ENCODE data around the gene POTEE. TPM values are rescaled to one million over a fixed set of nuclear protein-coding genes. Genes with fewer than 3 reads are reported as not detected.
"Not testable (repeated sequence)": the region's sequence is repeated elsewhere in the genome, so short reads cannot be mapped to it uniquely, and the experiment has no call there.

POTEE gene
- total and polyA plus RNA-seq, 11 donors: 0.29 TPM; not detected in 10

DNA sequence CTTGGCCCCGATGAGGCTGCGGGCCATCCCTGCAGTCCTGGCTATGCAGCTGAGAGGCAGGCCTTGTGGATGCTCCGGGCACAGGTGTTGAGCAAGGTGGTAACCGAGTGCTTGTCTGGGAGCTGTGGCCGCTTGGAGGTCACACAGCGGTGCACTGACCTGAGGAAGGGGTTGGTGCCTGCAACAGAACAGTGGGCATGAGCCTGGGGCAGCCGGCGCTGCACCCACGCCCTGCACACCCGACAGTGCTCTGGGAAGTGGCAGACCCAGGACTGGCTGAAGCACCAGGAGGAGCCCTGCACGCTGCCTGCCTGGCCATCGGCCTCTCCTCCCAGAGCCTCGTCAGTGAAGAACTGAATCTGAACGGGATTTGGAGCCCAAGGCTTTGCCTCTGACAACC is 8.2 kb upstream of the POTEE start:
- no peaks in the 10 kb centered on the region for H3K4me1 ChIP-seq
- H3K27ac ChIP-seq: no peak overlapping the region
- no peak overlapping the region for H3K4me3 ChIP-seq
- no peaks in the 10 kb centered on the region for H3K36me3 ChIP-seq
- TF ChIP-seq POLR2A (IDR thresholded peaks at IDR 0.05): no peak
- TF ChIP-seq, protein P1, sequence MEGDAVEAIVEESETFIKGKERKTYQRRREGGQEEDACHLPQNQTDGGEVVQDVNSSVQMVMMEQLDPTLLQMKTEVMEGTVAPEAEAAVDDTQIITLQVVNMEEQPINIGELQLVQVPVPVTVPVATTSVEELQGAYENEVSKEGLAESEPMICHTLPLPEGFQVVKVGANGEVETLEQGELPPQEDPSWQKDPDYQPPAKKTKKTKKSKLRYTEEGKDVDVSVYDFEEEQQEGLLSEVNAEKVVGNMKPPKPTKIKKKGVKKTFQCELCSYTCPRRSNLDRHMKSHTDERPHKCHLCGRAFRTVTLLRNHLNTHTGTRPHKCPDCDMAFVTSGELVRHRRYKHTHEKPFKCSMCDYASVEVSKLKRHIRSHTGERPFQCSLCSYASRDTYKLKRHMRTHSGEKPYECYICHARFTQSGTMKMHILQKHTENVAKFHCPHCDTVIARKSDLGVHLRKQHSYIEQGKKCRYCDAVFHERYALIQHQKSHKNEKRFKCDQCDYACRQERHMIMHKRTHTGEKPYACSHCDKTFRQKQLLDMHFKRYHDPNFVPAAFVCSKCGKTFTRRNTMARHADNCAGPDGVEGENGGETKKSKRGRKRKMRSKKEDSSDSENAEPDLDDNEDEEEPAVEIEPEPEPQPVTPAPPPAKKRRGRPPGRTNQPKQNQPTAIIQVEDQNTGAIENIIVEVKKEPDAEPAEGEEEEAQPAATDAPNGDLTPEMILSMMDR (IDR thresholded peaks at IDR 0.05): no peak
- intact Hi-C loops (cut with DNase I): no loop called here
- H3K9me3 ChIP-seq: no peaks in the 10 kb centered on the region
- 85% methylated on average over 14 of the region's 14 CpGs; no CpG with 5 or more reads in 2 of the 4 donors for WGBS, 4 donors
- ATAC-seq (no peak), DNase-seq (no peak)
- H3K27me3 ChIP-seq: peaks cover 0 to 5% (median 0%) of the 10 kb centered on the region in 9 donors

DNA sequence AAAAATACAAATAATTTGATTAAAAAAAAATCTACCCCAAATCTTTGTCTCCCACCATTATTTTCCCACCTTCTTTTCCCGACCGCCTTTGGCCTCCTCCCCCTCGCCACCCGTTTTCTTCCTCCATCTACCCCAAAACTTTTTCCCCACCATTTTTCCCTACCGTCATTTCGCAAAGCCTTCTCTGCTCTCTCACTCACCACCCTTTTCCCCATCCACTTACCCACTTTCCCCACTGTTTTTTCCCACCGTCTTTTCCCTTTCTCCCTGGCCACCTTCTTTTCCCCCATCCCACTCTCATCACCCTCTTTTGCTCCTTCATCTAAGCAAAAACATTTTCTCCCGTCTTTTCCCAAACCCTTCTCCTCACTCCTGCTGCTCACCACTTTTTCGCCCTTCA is 1.5 kb upstream of the POTEE start:
- intact Hi-C loops (cut with DNase I); H3K4me3 ChIP-seq; H3K4me1 ChIP-seq; H3K36me3 ChIP-seq; H3K27me3 ChIP-seq; ATAC-seq; H3K27ac ChIP-seq; H3K9me3 ChIP-seq; DNase-seq: not testable (repeated sequence)
- WGBS, 4 donors: 78 to 88% (median 84%) methylated on average over 6 to 9 of the region's 9 CpGs

DNA sequence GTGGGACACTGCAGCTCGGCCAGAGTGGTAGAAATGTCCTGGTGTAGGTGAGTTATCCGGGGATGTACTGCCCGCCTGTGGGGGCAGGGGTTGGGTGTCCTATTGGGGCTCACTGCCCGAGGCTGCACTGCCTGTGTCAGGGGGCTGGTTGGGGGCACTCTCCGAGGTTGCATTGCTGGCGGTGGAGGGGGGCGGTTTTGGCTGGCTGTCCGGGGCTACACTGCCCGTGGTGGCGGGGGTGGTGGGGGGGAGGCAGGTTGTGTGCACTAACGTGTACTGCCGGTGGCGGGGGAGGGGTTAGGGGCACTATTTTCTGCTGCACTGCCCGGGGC is 403 bp downstream of the POTEE start:
- H3K27me3 ChIP-seq; H3K27ac ChIP-seq; H3K36me3 ChIP-seq; H3K4me3 ChIP-seq; H3K9me3 ChIP-seq; H3K4me1 ChIP-seq; DNase-seq; intact Hi-C loops (cut with DNase I); ATAC-seq: not testable (repeated sequence)
- 76 to 88% (median 86%) methylated on average over 5 to 13 of the region's 14 CpGs for WGBS, 4 donors

DNA sequence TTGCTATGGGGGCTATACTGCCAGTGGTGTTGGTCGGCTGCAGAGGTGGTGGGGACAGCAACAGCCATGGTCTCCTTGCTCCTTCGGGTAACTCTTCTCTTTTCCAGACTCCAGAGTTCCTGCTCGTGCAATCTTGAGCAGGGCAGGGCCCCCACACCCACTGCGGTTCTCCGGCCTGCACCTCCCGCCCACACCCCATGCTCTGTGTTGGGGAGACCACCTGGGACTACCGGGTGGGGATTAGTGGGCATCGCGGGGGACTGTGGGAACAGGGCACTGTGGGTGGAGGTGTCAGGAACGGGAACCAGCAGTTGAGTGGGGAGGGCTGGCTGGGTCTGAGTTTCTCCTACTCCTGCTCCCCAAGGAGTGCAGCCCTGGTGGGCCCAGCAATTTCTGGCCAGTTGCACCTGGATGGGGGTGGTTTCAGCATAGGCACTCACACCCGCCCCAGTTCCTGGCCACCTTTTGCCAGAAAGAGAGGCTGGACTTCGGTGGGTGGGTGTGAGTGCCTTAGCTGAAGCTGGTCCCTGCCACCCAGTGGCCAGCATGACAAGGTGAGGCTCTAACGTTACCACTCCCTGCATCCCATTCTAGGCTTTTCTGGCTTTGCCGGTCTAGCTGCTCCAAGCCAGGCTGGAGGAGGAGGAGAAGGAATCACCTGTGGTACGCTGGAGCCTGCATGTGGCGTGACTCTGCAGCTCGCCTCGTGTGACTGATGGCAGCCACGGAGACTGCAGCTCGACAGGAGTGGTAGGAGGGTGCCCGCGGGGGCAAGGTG is 1.3 kb downstream of the POTEE start:
- H3K9me3 ChIP-seq; H3K4me1 ChIP-seq; H3K27me3 ChIP-seq; H3K27ac ChIP-seq; DNase-seq; H3K36me3 ChIP-seq; H3K4me3 ChIP-seq; intact Hi-C loops (cut with DNase I): not testable (repeated sequence)
- ATAC-seq: peak in 1 of 4 donors; percentile 15
- 83 to 100% (median 94%) methylated on average over 1 to 15 of the region's 22 CpGs; no CpG with 5 or more reads in 1 of the 4 donors for WGBS, 4 donors

DNA sequence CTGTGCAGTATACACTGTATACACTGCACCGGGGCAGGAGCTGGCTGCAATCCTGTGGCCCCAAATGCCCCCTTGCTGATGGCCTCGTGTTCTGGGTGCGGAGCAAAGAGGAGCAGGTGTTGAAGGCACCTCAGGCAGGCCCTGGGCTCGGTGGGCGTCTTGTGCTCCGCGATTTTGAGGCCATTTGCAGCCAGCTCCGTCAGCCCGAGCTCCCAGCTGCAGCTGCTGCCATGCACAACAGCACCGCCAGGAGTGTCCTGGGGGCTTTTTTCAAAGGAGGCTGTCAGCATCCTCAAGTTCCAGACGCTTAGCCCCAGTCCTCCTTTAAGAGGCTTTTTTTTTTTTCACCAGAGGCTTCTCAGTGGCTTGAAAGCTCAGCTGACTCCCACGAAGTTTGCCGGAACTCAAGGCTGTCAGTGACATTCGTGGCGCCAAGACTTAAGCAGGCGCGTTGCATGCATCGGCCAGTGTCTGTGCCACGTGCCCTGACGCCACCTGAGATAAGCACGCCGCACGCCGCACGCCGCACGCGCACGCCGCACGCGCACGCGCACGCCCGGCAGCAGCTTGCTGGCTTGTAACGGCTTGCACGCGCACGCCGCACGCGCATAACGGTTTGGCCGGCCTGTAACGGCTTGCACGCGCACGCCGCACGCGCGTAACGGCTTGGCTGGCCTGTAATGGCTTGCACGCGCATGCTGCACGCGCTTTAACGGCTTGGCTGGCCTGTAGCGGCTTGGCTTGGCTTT is 8.1 kb downstream of the POTEE start:
- H3K27ac ChIP-seq; ATAC-seq; H3K27me3 ChIP-seq; intact Hi-C loops (cut with DNase I); H3K36me3 ChIP-seq; H3K9me3 ChIP-seq; H3K4me3 ChIP-seq; DNase-seq; H3K4me1 ChIP-seq: not testable (repeated sequence)
- WGBS, 4 donors: 94 to 95% (median 95%) methylated on average over 33 to 43 of the region's 60 CpGs; no CpG with 5 or more reads in 1 of the 4 donors

DNA sequence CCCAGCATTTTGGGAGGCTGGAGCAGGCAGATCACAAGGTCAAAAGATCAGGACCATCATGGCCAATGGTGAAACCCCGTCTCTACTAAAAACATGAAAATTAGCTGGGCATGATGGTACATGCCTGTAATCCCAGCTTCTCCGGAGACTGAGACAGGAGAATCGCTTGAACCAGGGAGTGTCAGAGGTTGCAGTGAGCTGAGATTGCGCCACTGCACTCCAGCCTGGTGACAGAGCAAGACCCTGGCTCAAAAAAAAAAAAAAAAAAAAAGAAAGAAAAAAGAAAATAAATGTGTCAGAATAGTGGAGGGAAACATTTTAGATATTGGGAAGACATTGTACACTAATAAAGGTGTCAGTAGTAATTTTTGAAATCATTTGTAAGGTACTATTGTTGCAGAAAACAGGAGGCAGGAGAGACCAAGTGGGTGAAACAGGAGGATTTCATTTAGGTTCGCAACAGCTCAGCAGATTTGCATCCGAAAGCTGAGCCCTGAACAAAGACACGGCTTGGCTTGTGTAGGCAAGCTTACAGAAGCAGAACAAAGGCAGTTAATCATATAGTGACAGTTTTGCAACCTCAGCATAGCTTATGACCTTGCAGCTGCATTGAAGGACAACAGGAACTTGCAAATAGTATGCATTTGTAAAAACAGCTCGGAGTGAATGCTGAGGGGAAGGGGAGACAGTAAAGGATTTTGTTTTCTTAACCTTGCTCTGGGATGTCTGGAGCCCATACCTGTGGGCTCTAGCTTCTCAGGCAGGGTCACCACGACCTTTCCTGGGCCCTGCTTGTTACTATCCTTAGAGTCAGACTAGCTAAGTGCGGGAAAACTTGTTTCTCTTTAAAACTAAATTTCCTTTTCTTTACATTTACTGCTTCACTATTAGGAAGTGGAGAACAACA is 26.5 kb downstream of the POTEE start:
- H3K36me3 ChIP-seq; DNase-seq; H3K27me3 ChIP-seq; H3K27ac ChIP-seq; H3K4me3 ChIP-seq; intact Hi-C loops (cut with DNase I); H3K9me3 ChIP-seq; H3K4me1 ChIP-seq; ATAC-seq: not testable (repeated sequence)
- 48 to 56% (median 53%) methylated on average over 7 to 10 of the region's 10 CpGs for WGBS, 4 donors

Other genes with a start within 250 kb of the POTEE start
- 100 to 1,000 TPM in 2 of 9 donors, 10 to 100 TPM in 7; 72.7 to 174 (median 86.9) TPM for gene FAM168B, start 116.1 kb upstream of the POTEE start, total RNA-seq
- 10 to 100 TPM; 23.0 to 92.5 TPM for gene FAM168B, start 116.1 kb upstream of the POTEE start, polyA plus RNA-seq
- gene PLEKHB2, start 104.2 kb upstream of the POTEE start, total RNA-seq: 10 to 100 TPM; 29.8 to 59.7 (median 42.2) TPM
- gene PLEKHB2, start 104.2 kb upstream of the POTEE start, polyA plus RNA-seq: 10 to 100 TPM in 1 of 2 donors, 1 to 10 TPM in 1; 7.7 to 71.8 TPM
- gene RAB6D, start 154.6 kb downstream of the POTEE start, total RNA-seq: under 1 TPM in 4 of 9 donors, not detected in 5; 0.11 to 0.18 (median 0.13) TPM
- gene RAB6D, start 154.6 kb downstream of the POTEE start, polyA plus RNA-seq: not detected